NCI-H187 treated with DMSO at 0.1 percent for 48 hours (cell line): ENCODE results near the gene IFT88.

Experiments
- DNase-seq: peaks from one replicate; lab custom pipeline; 2025; lab: John Stamatoyannopoulos, UW

The IFT88 gene

GRCh38 chr13:20716951-20717350 lies 150.0 kb downstream of the IFT88 start:
- DNase-seq = no peak

- DNase-seq = no peak
Measured at GRCh38 chr13:20717581-20718542, 150.9 kb downstream of the IFT88 start.

- no peak for DNase-seq
Measured at GRCh38 chr13:20718958-20719566, 152.1 kb downstream of the IFT88 start.

GRCh38 chr13:20719783-20720182 lies 152.8 kb downstream of the IFT88 start:
- DNase-seq = no peak

- DNase-seq = no peak
Measured at GRCh38 chr13:20720499-20720898, 153.5 kb downstream of the IFT88 start.

GRCh38 chr13:20721058-20721453 lies 154.1 kb downstream of the IFT88 start:
- no peak for DNase-seq

- DNase-seq = no peak
Measured at GRCh38 chr13:20721454-20722357, 154.7 kb downstream of the IFT88 start.

GRCh38 chr13:20727856-20728255 lies 160.9 kb downstream of the IFT88 start:
- DNase-seq = no peak

GRCh38 chr13:20728579-20729311 lies 161.8 kb downstream of the IFT88 start:
- DNase-seq = no peak

GRCh38 chr13:20729633-20730585 lies 163.0 kb downstream of the IFT88 start:
- DNase-seq = no peak

- no peak for DNase-seq
Measured at GRCh38 chr13:20738616-20739015, 171.7 kb downstream of the IFT88 start.

- DNase-seq = no peak
Measured at GRCh38 chr13:20740021-20740420, 173.1 kb downstream of the IFT88 start.
